Measurements from ENCODE around the gene ZBTB6. TPM values are rescaled to one million over a fixed set of nuclear protein-coding genes. Genes with fewer than 3 reads are reported as not detected.

Gene ZBTB6, protein sequence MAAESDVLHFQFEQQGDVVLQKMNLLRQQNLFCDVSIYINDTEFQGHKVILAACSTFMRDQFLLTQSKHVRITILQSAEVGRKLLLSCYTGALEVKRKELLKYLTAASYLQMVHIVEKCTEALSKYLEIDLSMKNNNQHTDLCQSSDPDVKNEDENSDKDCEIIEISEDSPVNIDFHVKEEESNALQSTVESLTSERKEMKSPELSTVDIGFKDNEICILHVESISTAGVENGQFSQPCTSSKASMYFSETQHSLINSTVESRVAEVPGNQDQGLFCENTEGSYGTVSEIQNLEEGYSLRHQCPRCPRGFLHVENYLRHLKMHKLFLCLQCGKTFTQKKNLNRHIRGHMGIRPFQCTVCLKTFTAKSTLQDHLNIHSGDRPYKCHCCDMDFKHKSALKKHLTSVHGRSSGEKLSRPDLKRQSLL
- 13.2 TPM for total RNA-seq (ENCODE audit: insufficient read depth, low replicate concordance)

DNA sequence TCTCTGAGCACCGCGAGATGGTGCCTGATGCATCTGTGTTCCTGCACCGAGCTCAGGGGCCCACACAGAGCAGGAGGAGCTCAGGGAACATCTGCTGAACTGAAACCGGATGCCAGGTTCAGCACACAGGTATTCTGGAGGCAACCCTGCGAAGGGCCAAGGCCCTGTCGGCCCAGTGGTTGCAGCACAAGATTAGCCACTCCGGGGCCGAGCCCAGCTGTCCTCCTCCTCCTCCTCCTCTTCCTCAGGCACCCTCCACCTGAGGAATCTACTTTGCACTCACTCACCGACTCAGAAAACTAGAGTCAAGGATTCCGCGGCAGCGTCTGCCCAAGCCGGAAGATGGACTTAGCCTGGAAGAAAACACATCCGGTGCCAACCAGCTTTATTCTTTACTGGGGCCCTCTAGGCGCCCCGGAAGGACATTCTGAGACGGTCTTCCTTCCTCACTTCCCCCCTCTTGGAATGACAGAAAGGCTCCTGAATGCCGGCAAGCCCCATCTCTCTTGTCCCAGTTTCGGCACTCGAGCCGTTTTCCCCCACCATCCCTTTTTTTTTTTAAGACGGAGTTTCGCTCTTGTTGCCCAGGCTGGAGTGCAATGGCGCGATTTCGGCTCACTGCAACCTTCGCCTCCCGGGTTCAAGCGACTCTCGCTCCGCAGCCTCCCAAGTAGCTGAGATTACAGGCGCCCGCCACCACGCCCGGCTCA lies at the start of gene ZBTB6:
ZBTB6 (minus strand) TSS at position 360 of the 710 bp plus-strand sequence. CDS start 1,251 bp downstream, outside the sequence.
- DNase-seq (ENCODE audit: low spot score) = peak; percentile 95

DNA sequence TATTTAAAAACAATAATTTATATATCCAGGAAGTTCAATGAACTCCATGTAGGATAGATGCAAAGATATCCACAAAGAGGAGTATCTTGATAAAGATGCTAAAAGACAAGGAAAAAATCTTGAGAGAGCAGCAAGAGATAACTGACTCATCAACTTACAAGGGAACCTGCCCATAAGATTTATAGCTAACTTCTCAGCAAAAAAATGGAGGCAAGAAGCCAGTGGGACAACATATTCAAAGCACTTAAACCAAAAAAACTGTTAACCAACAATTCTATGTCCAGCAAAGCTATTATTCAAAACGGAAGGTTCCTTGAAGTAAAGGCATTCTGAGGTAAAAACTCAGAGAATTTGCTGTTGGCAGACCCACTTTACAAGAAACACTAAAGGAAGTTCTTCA lies 48.0 kb upstream of the ZBTB6 start:
- DNase-seq (ENCODE audit: low spot score) = no peak

DNA sequence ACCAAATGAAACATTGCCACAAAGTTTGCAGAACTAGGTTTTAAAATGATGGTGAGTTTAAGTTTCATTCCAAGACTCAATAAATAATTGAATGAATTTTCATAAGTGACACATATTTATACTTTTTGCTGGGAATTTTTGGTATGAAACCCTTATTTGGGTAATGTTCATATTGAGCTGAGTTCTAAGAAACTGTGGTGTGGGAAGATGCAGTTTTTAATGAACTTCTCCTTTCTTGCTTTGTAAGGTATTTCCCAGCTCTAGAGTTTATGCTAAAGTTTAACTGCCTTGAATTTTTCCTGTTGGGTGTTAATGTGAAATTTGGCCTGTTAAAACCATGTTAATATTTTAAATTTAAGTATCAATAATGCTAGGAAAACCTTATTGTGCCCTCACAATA lies 42.8 kb upstream of the ZBTB6 start:
- no peak for DNase-seq (ENCODE audit: low spot score)

DNA sequence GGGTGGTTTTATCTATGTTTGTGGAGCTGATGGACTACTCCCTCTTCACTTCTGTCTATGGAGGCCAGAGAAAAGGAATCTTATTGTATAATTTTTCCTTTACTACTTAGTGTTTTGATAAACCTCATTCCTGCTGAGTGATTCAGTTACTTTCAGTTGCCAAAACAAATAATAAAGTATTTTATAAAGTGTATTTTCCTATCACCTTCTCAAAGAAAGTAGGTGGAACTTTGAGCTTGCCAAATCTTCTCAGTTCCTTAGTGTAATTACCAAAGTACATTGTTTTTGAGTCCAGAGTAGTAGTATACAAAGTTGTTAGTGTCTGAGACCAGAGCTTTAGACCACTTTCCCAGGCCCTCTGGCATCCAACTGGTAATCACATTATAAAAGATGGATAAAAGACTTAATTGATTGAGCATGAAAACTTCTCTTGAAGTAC lies 41.1 kb upstream of the ZBTB6 start:
- DNase-seq (ENCODE audit: low spot score) = no peak

DNA sequence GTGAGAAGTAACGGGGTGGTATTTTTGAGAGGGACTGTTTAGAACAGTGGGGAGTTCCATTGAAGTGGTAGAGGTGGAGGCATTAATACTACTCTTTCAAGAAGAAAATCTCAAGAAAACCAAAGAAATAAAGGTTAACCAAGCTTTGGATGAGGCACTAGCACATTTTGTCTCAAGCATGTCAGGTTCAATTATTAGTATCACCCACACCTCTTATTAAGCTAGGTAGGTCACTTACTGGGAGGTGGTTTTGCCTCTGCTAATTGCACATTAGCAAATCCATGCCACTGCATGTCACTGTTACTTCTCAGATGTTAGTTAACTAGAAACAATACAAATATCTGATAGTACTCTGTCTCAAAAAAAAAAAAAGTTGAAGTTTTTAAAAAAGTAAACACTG lies 37.9 kb upstream of the ZBTB6 start:
- no peak for DNase-seq (ENCODE audit: low spot score)

DNA sequence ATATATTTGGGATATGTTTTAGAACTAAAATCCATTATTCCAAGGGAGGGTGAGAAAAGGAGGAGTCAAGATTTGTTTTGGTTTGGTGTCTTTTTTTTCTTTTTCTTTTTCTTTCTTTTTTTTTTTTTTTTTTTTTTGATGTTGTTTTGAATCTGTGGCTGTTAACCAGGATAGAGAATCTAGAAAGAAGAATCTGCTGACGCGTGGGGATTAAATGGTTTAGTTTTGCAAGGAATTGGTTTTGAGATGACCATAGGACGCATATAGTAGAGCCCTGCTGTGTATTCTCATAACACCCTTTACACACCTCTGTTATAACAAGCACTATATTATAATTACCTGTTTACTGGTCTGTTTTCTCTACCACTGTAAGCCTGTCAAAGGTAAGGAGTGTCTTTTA lies 37.1 kb upstream of the ZBTB6 start:
- no peak for DNase-seq (ENCODE audit: low spot score)

DNA sequence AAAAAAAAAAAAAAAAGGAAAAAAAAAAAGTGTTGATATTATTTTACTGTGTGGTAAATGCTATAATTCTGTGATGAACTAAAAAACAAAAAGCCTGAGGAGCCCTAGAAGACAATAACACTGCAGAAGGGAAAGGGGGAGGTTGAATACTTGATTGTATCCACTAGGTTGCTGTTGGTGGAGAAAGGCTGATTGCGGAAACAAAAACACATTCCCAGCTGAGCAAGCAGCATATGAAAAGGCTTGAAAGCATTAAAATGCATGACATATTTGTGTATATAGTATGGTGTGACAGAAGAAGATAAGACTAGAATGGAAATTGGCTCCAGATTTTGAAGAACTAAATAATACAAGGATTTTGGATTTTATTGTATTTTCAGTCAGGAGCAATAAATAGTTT lies 36.6 kb upstream of the ZBTB6 start:
- DNase-seq (ENCODE audit: low spot score) = no peak

DNA sequence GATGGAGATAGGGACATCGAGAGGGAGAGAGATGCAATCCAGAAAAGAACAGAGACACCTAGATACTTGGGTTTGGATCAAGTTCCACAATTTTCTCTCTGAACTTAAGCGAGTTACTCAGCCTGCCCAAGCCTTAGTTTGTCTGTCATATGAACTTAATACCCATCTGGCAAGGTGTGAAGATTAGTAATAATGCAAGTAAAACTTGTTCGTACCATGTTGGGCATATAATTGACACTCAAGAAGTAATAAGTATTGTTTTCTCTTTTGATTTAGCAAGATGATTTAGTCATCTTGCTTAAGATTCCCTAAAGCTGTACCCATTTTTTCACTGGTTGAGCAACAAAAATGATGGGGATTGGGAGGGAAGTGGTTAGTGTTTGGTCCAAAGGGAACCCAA lies 35.2 kb upstream of the ZBTB6 start:
- DNase-seq (ENCODE audit: low spot score) = no peak

DNA sequence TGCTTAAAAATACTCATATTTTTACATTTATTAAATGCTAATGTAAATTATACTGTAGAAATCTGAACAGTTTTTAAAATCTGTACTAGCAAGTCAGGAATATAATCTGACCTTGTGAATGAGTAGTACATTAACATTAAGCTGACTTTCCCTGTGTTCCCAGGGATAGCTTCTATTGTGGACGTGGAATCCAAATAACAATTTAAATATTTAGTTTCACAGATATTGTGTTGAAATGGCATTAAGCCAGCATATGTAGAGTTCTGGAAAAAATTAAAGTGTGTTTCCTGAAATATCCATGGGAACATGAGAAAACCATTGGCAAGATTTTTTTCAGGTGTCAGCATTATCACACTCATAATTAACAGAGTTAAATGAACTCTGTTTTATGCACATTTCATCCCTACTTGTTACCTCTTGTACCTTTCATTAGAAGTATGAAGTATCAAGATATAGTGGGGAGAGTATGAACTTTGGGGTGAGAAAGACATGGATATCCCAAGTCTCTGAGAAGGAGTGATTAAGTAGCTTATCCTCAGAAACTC lies 33.4 kb upstream of the ZBTB6 start:
- no peak for DNase-seq (ENCODE audit: low spot score)

DNA sequence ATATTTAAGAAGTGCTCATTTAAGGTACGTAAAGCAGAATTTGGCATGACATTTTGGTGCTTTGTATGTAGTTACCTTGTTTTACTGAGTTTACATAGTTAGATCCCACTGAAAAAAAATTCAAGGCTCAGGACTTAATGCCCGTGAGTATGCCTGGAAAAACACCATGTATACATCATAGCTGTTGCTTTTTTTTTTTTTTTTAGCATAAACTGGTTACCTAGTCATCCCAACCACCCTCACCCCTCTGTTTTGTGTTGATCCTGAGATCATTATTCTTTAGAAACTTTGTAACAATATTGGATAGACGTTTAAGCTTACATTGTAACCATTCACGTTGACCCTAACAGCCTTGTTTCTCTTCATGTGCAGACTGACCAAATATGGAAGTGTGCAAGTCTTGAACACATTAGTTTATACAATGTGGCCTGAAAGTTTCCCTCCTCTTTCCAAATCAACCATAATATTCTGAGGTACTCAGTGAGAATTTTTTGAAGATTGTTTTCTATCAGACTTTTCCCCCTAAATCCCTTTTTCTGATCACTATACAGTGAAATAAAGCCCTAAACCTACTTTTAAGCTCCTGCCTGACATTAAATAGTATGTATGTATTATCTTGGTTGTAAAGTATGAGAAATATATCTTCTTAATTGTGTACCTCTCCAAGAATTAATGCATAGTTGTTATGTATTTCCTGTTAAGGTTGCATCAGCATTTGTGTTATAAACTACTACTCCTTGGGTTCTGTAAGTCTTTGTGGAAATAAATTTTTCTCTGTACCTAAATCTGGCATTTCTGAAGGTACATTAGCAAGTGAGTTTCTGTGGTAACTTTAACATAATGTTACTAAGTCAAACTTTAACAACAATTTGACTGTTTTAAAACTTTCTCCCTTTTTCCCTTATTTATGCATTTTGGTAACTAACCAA lies 32.1 kb upstream of the ZBTB6 start:
- DNase-seq (ENCODE audit: low spot score) = no peak

DNA sequence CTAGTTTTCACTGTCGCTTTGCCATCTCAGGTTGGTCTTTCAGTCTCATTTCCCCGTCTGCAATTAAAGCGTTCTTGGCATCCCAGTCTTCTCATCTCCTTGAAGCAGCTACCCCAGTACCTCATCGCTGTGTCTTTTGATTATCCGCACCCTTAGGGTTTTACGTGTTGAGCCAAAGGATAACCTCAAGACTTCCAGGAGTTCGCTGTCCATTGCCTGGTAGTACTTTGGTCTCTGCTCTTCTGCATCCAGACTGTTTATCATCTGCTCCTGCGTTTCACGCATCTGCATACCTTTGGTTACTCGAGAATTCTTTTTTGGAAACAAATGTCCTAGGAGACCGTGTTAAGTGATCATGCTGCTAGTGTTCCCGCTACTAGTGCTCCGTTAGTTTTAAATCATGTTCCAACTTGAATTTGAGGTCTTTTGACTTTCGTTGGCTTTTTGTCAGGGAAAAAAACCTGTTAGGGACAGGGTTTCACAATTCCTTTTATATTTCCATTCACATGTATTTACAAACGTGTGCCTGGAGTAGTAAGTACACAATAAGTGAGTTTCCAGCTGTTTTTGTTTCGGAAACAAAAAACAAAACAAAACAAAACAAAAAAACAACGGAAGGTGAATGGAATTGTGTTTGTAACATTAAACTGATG lies 28.6 kb upstream of the ZBTB6 start:
- DNase-seq (ENCODE audit: low spot score) = peak; percentile 38

DNA sequence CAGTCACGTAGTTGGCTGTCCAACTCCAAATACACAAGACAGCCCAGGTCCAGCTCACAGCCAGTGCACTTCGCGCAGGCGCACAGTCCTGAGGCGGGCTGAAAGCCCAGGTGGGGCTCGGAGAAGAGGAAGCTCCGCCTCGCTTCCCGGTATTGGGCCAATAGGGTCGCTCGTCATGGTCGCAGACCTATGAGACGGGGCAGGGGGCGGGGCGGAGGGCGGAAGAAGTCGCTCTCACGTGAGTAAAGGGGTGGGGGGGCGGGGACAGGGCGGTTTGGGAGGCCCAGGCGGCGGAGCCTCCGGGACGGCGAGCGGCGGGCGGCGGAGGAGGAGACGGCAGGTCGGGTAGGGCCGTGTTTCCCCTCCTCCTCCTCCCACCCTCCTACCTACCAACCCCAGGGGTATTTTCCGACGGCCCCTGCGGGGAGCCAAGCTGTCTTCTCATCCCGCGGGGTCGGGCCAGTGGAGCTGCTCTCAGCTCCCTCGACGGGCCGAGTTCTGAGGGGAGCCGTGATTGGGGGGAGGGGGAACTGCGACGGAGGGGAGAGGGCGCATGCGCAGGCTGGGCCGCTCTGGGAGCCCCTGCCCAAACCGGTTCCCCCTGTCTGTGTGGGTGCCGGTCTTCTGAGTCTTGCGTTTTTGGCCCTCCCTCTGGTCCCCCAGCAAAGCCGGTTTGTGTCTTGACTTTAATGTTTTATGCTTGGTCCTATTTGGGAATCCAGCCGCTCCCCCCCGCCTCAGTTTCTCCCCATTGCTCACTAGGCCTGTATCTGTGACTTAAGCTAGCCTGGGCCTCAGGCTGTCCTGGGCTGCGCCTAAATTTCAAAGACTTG lies 27.8 kb upstream of the ZBTB6 start, which contains the start of gene RABGAP1:
RABGAP1 (plus strand) TSS at position 272 of the 833 bp plus-strand sequence. CDS start 16,040 bp downstream, outside the sequence.
- DNase-seq (ENCODE audit: low spot score) = peak; percentile 99

DNA sequence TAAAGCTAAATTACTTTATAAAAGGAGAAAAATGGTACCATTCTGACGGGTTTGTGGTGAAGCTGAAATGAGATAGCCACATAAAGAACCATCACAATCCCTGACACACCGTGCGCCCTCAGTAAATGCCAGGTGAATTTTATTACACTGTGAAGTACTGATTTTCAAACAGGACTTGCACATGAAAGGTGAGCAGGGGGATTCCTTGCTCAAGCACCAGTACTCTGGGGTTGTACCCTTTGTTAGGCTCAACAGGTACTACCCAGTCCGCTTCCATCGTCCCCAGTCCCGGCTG lies 27.3 kb upstream of the ZBTB6 start:
- DNase-seq (ENCODE audit: low spot score) = no peak

DNA sequence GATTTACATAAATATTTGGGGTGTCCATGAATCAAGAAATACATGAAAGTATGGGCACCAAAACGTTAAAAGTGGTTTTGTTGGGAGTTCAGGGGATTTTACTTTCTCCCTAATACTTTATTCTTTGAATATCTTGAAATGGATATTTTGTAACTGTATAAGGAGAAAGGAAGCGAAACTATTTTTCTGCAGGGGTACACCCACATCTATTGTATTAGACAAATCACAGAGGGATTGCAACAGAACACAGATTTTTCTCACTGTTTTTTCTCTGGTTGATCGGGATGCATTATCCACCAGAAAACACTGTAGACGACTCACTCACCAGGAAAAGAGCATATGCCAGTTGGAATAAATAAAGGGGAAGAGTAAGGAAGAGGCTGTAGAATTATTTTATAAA lies 26.5 kb upstream of the ZBTB6 start:
- no peak for DNase-seq (ENCODE audit: low spot score)

DNA sequence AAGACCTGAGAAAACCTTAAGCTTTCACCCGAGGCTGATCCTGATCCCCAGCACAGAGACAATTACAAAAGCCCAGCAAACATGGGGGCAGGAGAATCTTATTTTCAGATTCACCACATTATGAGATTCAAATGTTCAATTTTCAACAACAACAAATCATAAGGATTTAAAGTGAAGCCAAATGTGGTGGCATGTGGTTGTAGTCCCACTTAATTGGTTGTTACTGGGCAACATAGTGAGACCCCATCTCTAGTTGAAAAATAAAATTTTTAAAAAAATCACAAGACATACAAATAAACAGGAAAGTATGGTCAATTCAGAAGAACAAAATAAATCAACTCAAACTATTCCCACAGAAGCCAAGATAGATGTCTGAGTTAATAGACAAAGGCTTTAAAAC lies 23.8 kb upstream of the ZBTB6 start:
- DNase-seq (ENCODE audit: low spot score) = no peak

DNA sequence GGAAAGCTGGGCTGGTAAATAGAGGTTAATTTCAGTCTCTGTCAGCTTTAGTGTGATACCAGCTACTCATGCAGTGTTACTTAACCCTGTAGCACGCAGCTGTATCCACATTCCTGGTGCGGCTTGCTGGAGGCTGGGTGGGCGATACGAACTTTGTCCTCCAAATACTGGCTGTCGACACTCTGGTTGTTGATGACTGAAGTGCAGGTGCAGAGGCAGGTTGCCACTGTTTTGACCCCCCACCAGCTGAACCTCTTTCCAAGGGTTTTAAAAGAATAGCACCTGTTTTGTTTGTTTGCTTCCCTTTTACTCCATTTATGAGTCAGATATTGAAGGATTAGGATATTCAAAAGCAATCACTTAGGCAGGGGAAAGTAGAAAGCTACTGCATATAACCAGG lies 23.3 kb upstream of the ZBTB6 start:
- DNase-seq (ENCODE audit: low spot score) = no peak

DNA sequence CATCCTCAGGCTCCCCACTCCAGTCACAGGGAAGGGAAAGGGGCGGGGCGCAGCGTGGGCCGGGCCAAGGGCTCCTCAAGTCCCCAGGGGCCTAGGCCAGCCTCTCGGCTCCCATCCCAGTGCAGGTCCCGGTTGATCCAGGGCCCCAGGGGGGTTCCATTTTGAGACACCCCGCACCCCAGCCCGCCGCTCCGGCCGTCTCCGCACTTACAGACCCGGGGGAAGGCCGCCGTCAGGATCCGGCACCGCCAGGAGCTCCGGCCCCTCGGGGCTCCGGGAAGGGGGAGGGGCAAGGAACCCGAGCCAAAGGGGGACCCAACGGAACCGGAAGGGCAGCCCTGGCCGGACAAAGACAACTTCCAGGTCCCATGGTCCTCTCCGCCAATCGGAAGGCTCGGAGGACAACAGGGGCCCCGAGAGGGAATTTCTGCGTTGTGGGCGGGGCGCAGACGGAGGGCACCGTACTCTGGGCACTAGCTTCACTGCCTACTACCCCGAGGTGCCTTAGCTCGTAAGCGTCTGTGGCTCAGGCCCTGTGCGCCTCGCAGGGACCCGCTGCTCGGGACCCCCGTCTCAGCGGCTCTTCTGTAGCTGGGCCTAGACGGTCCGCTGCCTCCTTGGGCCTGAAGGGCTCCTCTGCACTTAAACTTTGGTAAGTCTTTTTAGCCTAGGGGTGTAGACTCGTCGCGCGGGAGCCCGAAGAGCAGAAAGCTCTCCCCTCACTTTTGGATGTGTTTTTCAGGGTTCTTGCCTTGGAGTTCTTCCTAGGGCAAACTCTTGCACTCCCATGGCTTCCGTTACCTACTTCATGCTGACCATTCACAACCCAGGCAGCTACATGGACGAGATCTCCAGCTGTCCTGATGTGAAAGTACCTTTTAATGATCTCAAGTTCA lies 18.4 kb upstream of the ZBTB6 start, which contains the start of gene ZBTB26:
ZBTB26 (minus strand) TSS at position 287 of the 896 bp plus-strand sequence. CDS start 11,578 bp downstream, outside the sequence.
- DNase-seq (ENCODE audit: low spot score) = peak; percentile 98

DNA sequence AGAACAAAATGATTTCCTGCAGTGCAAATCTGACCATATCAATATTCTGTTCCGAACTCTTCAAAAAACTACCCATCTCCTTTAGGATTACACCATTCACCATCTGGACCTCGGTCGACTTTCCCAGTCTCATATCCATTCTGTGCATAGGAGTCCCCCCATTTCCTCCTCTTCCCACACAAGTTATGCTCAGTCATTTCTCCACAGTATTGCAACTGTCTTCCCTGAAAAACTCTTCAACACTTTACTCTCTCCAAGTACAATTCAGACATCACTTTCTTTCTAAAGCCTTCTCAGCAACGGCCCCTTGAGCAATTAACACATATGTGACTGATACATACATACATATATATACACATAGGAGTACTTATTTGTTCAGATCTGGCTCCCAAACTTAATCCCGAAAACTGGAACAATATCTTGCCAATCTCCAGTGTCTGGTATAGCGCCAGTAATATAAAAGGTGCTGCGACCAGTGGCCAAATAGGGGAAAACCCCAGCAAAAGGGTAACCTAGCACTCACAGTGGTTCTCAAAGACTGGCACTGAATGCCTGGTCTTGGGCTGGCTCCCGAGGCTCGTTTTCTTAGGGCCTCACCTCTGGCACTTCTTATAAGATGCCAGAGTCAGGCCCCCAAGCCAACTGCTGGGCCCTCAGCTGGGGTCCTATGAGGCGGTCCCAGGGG lies 17.6 kb upstream of the ZBTB6 start:
- no peak for DNase-seq (ENCODE audit: low spot score)

All from umbilical cord (tissue), 2 donors.